Gastroesophageal sphincter (tissue), 3 donors: ENCODE measurements around the gene ZDHHC4.

ENCODE experiments used
- CTCF ChIP-seq, 4 experiments: fragments of 200-600 bp in 2 of 4; fragments of 450-650 bp in 2 of 4; sonication (generic) in 1 of 4; IDR thresholded peaks; one replicate each; pipeline ENCODE4 v1.5.1; 2017 to 2019; ENCODE audit warnings: antibody characterized with exemption in 4 of 4, mild to moderate bottlenecking in 2 of 4, moderate library complexity in 2 of 4
- POLR2A ChIP-seq, 2 donors: fragments of 450-650 bp; IDR thresholded peaks; one replicate each; pipeline ENCODE4 v1.6.1; 2017; ENCODE audit warnings: antibody characterized with exemption in 2 of 2, mild to moderate bottlenecking in 2 of 2, moderate library complexity in 1 of 2
- POLR2AphosphoS5 ChIP-seq: sonication (generic); formaldehyde crosslinking; IDR thresholded peaks from one replicate; pipeline ENCODE4 v1.6.1; 2017; ENCODE audit warnings: antibody characterized with exemption

DNA sequence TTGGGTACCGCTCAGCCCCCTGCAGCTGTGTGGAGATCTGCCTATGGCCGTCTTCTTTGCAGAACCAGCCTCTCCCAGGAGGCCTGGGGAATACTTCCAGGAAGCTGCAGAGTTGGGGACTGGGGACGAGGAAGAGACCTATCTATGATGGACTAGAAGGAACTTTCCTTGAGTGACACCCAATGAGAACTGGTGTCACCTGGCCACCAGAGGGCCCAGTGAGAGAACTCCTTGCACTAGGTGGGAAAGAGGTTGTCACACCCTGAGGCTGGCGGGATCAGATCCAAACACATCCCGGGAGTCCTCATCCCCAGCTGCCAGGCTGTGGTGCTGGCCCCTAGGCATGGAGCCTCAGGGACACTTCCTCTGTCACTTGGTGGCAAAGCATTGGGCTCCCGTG lies 21.1 kb upstream of the ZDHHC4 start:
- TF ChIP-seq CTCF (IDR thresholded peaks at IDR 0.05), result no peak
- TF ChIP-seq POLR2AphosphoS5, result no peak
- no peak for TF ChIP-seq POLR2A (IDR thresholded peaks at IDR 0.05)
